IMR-90 (cell line): ENCODE results near the gene CDC45. TPM values are rescaled to one million over a fixed set of nuclear protein-coding genes. Genes with fewer than 3 reads are reported as not detected.

Experiments
- ATAC-seq: fragments of 200-7000 bp; cut with Tn5 transposase; 2 replicates; pipeline ENCODE4 v1.9.1; 2020; ENCODE audit warnings: low read depth, mild to moderate bottlenecking, moderate library complexity
- BruUV-seq: library from RNA; stranded (reverse); fragments of 400-500 nt; replicated peaks from 2 replicates; lab custom pipeline; 2021; lab: Mats Ljungman, UMichigan
- CTCF ChIA-PET: fragments of 300-600 bp; formaldehyde crosslinking; extraction: SDS; loops from one replicate; lab custom pipeline; 2021; ENCODE audit warnings: antibody characterized with exemption; lab: Yijun Ruan, JAX
- POLR2A ChIA-PET: fragments of 300-600 bp; sonication (Branson Sonifier 250); formaldehyde crosslinking; loops from one replicate; lab custom pipeline; 2022; ENCODE audit warnings: antibody characterized with exemption; ENCODE audit not compliant: unreplicated experiment; lab: Charles Lee
- DNase-seq: peaks from one replicate; pipeline ENCODE4 v3.0.0; 2013
- H2AFZ ChIP-seq: replicated peaks from 2 replicates; pipeline ENCODE3; 2013; ENCODE audit warnings: low read length, mild to moderate bottlenecking; ENCODE audit not compliant: poor library complexity
- H2AK5ac ChIP-seq: 2 replicates; pipeline ENCODE4 v1.6.1; 2013; ENCODE audit warnings: low read depth, low read length, inconsistent platforms
- H2AK9ac ChIP-seq: replicated peaks from 2 replicates; pipeline ENCODE3; 2013; ENCODE audit warnings: mild to moderate bottlenecking, low read depth, low read length, moderate library complexity; ENCODE audit not compliant: poor library complexity
- H2BK120ac ChIP-seq: 2 replicates; pipeline ENCODE4 v1.6.1; 2013; ENCODE audit warnings: low read depth, low read length, inconsistent platforms
- H2BK15ac ChIP-seq: 3 replicates; pipeline ENCODE4 v1.6.1; 2013; ENCODE audit warnings: low read depth, low read length, inconsistent platforms
- H2BK20ac ChIP-seq: 2 replicates; pipeline ENCODE4 v1.6.1; 2013; ENCODE audit warnings: low read depth, mild to moderate bottlenecking, inconsistent platforms, low read length, moderate library complexity
- H2BK5ac ChIP-seq: 2 replicates; pipeline ENCODE4 v1.6.1; 2013; ENCODE audit warnings: mild to moderate bottlenecking, low read depth, low read length, inconsistent platforms; ENCODE audit not compliant: poor library complexity, severe bottlenecking
- H3K14ac ChIP-seq: replicated peaks from 2 replicates; pipeline ENCODE4 v1.6.1; 2013; ENCODE audit warnings: low read depth, low read length, inconsistent platforms
- H3K18ac ChIP-seq: 2 replicates; pipeline ENCODE4 v1.6.1; 2013; ENCODE audit warnings: low read depth, low read length, control low read depth
- H3K23ac ChIP-seq: 2 replicates; pipeline ENCODE4 v1.6.1; 2013; ENCODE audit warnings: low read depth, low read length, inconsistent platforms
- H3K27ac ChIP-seq: 2 replicates; pipeline ENCODE4 v1.5.1; 2013; ENCODE audit warnings: mild to moderate bottlenecking, control low read depth, low read length; ENCODE audit not compliant: insufficient read depth
- H3K27me3 ChIP-seq: 2 replicates; pipeline ENCODE4 v1.6.1; 2013; ENCODE audit warnings: low read length; ENCODE audit not compliant: control insufficient read depth, insufficient read depth
- H3K36me3 ChIP-seq: 2 replicates; pipeline ENCODE4 v1.6.1; 2013; ENCODE audit warnings: low read length, mixed read lengths; ENCODE audit not compliant: control insufficient read depth, insufficient read depth
- H3K4ac ChIP-seq: 2 replicates; pipeline ENCODE4 v1.6.1; 2013; ENCODE audit warnings: low read depth, low read length, inconsistent platforms
- H3K4me1 ChIP-seq: 2 replicates; pipeline ENCODE4 v1.6.1; 2013; ENCODE audit warnings: low read length, mixed read lengths; ENCODE audit not compliant: control insufficient read depth, insufficient read depth
- H3K4me2 ChIP-seq: 2 replicates; pipeline ENCODE4 v1.6.1; 2013; ENCODE audit warnings: low read depth, mild to moderate bottlenecking, control low read depth, low read length, moderate library complexity
- H3K4me3 ChIP-seq: 2 replicates; pipeline ENCODE4 v1.5.1; 2013; ENCODE audit warnings: low read depth, mild to moderate bottlenecking, control low read depth, low read length, moderate library complexity; ENCODE audit not compliant: insufficient read depth
- H3K56ac ChIP-seq: 2 replicates; pipeline ENCODE4 v1.6.1; 2013; ENCODE audit warnings: low read length, inconsistent platforms; ENCODE audit not compliant: insufficient read depth; ENCODE audit errors: extremely low read depth
- H3K79me1 ChIP-seq, 2 experiments: 2 replicates each; pipeline ENCODE4 v1.6.1; 2013; ENCODE audit warnings: low read length in 2 of 2, inconsistent platforms in 1 of 2, low read depth in 1 of 2
- H3K9ac ChIP-seq: 2 replicates; pipeline ENCODE4 v1.6.1; 2013; ENCODE audit warnings: low read depth, low read length, control low read depth
- H3K9me1 ChIP-seq: 2 replicates; pipeline ENCODE4 v1.6.1; 2013; ENCODE audit warnings: low read length, inconsistent platforms; ENCODE audit not compliant: insufficient read depth
- H3K9me3 ChIP-seq: 2 replicates; pipeline ENCODE4 v1.6.1; 2013; ENCODE audit warnings: low read length; ENCODE audit not compliant: control insufficient read depth, insufficient read depth
- H4K20me1 ChIP-seq: 2 replicates; pipeline ENCODE4 v1.6.1; 2013; ENCODE audit warnings: low read length, inconsistent platforms; ENCODE audit not compliant: insufficient read depth
- H4K5ac ChIP-seq: 2 replicates; pipeline ENCODE4 v1.6.1; 2013; ENCODE audit warnings: mild to moderate bottlenecking, low read depth, low read length, control low read depth
- H4K8ac ChIP-seq, 2 experiments: 2 replicates each; pipeline ENCODE4 v1.6.1; 2013; ENCODE audit warnings: low read depth in 2 of 2, low read length in 2 of 2, control low read depth in 1 of 2, inconsistent platforms in 1 of 2
- H4K91ac ChIP-seq: 2 replicates; pipeline ENCODE4 v1.6.1; 2013; ENCODE audit warnings: low read depth, low read length, inconsistent platforms; ENCODE audit not compliant: insufficient read depth
- CHD1 ChIP-seq: IDR thresholded peaks from 2 replicates; pipeline ENCODE4 v1.6.1; 2012; ENCODE audit warnings: low read depth, low read length, improper control_type of control experiment
- FOS ChIP-seq: fragments of 150-350 bp; IDR thresholded peaks from 2 replicates; pipeline ENCODE4 v1.6.1; 2016; ENCODE audit warnings: low read depth, low read length
- RCOR1 ChIP-seq: IDR thresholded peaks from 2 replicates; pipeline ENCODE4 v1.6.1; 2012; ENCODE audit warnings: mild to moderate bottlenecking, low read length, improper control_type of control experiment; ENCODE audit not compliant: insufficient replicate concordance
- RFX5 ChIP-seq: IDR thresholded peaks from 2 replicates; pipeline ENCODE4 v1.8.0; 2012; ENCODE audit warnings: low read depth, mild to moderate bottlenecking, low read length, moderate library complexity
- SMC3 ChIP-seq: fragments of 150-350 bp; IDR thresholded peaks from 2 replicates; pipeline ENCODE4 v1.6.1; 2016; ENCODE audit warnings: low read depth, mild to moderate bottlenecking, antibody characterized with exemption, low read length, moderate library complexity
- WGBS, 2 experiments: methylation state at CpG; one replicate each; pipeline versions ENCODE4 v1.1.5 to v1.1.7; 2013; ENCODE audit warnings: missing lambda C conversion rate in 2 of 2; ENCODE audit not compliant: insufficient read length in 1 of 2; ENCODE audit errors: extremely low coverage in 2 of 2; 5-methylcytosine and 5-hydroxymethylcytosine counted together
- dilution Hi-C: fragments of 300-500 bp; cut with HindIII; formaldehyde crosslinking; loops from one replicate; pipeline ENCODE4 v1.14.3; 2018; ENCODE audit warnings: low sequenced_read_pairs; ENCODE audit not compliant: unreplicated experiment
- in situ Hi-C: fragments of 300-500 bp; cut with MboI; formaldehyde crosslinking; loops from 3 replicates; pipeline ENCODE4 v1.14.3; 2019; ENCODE audit warnings: low sequenced_read_pairs, inconsistent platforms, mixed read lengths
- intact Hi-C: fragments of 100-400 bp; cut with micrococcal nuclease; formaldehyde crosslinking; loops from 2 replicates; pipeline ENCODE4 v1.10.0; 2022
- polyA plus RNA-seq, 3 experiments: library from polyadenylated mRNA; depleted of rRNA; stranded (reverse); fragments of >200 nt; gene quantifications; 2 replicates each; pipeline ENCODE4 v1.2.3, GENCODE V29; 2012; ENCODE audit warnings: low replicate concordance in 1 of 3
- total RNA-seq: library from RNA; depleted of rRNA; stranded (reverse); fragments of >200 nt; gene quantifications from 2 replicates; pipeline ENCODE4 v1.2.3, GENCODE V29; 2012
- TF ChIP-seq, protein P1 (sequence below): fragments of 150-350 bp; IDR thresholded peaks from 2 replicates; pipeline ENCODE4 v1.6.1; 2017; ENCODE audit warnings: mild to moderate bottlenecking, antibody characterized with exemption, low read length, low read depth

Gene CDC45
- total and polyA plus RNA-seq, 2 of the 4 experiments (the other 2 are of a cell fraction): 22.7 to 44.6 TPM

DNA sequence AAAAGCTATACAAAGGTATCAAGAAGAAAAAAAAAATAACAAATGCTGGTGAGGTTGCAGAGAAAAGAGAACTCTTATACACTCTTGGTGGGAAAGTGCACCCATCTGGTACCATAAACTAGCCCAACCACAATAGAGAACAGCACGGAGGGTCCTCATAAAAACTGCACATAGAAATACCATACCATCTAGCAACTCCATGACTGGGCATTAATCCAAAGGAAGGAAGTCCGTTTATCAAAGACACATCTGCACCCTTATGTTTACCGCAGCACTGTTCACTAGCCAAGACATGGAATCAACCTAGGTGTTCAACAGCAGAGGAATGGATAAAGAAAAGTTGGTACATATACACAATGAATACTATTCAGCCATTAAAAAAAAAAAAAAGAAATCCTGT is 55.3 kb downstream of the CDC45 start:
- Histone ChIP-seq H2BK20ac (no peak overlapping the region), H2BK120ac (no peak overlapping the region), H3K9me3 (no peaks in the 10 kb centered on the region), H3K4me3 (no peak overlapping the region), H2BK5ac (no peak overlapping the region), H3K23ac (no peak overlapping the region), H4K91ac (no peak overlapping the region), H2AFZ (no peak overlapping the region), H3K9me1 (no peaks in the 10 kb centered on the region), H4K5ac (no peak overlapping the region), H2BK15ac (no peak overlapping the region), H2AK9ac (no peak overlapping the region), H3K79me1 (no peaks in the 10 kb centered on the region), H3K18ac (no peak overlapping the region), H3K27ac (no peak overlapping the region), H4K20me1 (no peaks in the 10 kb centered on the region), H3K14ac (no peak overlapping the region), H3K36me3 (no peaks in the 10 kb centered on the region), H3K56ac (no peak overlapping the region), H4K8ac (no peak overlapping the region), H3K9ac (no peak overlapping the region), H3K4me1 (no peaks in the 10 kb centered on the region), H3K4ac (no peak overlapping the region), H3K27me3 (peaks cover 10% of the 10 kb centered on the region), H2AK5ac (no peak overlapping the region), H3K4me2 (no peak overlapping the region)
- ChIA-PET POLR2A (no interaction called here), CTCF (no interaction called here)
- dilution Hi-C loops (no loop called here), in situ Hi-C loops (no loop called here), intact Hi-C loops (no loop called here)
- ATAC-seq: no peak
- no peak for TF ChIP-seq SMC3
- TF ChIP-seq CHD1: no peak
- TF ChIP-seq FOS: no peak
- TF ChIP-seq, protein P1, sequence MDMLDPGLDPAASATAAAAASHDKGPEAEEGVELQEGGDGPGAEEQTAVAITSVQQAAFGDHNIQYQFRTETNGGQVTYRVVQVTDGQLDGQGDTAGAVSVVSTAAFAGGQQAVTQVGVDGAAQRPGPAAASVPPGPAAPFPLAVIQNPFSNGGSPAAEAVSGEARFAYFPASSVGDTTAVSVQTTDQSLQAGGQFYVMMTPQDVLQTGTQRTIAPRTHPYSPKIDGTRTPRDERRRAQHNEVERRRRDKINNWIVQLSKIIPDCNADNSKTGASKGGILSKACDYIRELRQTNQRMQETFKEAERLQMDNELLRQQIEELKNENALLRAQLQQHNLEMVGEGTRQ: no peak
- no peak for TF ChIP-seq RCOR1
- TF ChIP-seq RFX5: no peak
- no CpG with 5 or more reads among the region's 3 CpGs for WGBS, 2 experiments
- no TSS peak for BruUV-seq
- DNase-seq: no peak
